ENCODE measurements around the gene NUP50. TPM values are rescaled to one million over a fixed set of nuclear protein-coding genes. Genes with fewer than 3 reads are reported as not detected.

The NUP50 gene
- total RNA-seq, 1 experiment from 2014 or later = 71.4 TPM

DNA sequence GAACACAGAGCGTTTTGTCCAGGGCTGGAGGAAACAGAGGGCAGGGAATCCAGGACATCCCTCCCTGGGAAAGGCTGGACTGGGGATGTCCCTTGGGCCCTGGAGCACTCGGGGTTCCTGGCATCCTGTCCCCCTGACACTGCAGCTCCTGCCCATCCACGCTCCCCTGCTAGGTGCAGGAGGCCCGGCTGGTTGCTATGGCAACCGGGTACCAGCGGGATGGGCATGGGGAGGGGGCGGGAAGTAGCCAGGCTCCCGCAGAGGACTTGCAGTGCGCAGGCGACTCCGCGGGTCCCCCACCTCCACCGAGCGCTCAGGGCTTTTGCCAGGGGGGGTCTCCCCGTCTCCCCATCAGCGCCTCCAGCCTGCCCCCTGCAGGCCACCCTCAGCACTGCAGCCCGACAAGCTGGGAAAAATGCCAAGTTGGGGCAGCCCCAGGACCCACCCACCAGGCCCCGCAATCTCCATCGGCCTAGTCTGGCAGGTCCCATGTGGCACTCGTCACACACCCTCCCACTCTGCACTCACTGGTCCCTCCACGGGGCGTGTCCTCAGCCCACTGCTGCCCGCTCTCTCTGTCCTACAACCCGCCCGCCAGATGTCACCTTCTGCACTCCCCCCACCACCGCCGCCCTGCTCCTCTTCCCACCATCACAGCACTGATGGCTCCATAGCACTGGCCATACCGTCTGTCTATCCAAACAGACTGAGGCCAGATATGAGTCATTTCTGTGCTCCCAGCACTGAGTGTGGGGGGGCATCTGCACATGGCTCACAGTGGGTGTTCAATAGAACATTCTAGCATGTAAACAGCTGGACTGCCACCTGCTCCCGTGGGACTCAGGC, 45.5 kb downstream of the NUP50 start:
- peak; percentile 67 for DNase-seq (ENCODE audit: low read depth)

DNA sequence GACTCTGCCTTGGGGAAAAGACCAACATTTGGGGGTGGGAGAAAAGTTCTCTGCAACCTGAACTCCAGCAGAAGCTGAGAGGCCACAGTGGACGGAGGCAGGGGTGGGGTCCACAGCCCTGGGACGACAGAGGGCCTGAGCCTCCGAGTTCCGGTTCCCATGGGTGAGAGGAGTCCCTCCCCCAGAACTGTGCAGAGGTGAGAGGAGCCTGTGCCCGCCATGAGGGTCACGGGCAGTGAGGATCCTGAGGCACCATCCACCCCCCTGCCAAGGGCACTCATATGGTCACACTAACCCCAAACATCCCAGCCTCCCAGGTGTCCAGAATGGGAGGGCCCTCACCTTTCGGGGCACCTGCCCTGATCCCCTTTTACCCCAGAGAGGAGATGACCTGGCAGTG, 46.4 kb downstream of the NUP50 start:
- no peak for DNase-seq (ENCODE audit: low read depth)

DNA sequence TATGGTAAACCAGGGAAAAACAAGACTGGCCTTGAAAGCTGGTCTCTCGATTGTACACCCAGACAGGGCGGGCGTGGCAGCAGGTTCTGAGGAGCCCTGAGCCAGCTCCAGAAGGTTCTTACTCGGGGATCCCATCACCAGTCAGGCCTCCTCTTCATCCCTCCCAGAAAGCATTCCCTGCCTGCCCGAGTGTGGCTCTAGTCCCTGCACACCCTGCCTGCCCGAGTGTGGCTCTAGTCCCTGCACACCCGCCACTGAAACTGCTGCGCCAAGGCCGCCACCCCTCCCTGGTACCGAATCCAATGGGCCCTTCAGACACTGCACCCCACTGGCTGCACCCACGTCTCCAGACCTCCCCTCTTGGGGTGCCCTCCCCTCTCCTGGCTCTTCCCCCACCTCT, 46.9 kb downstream of the NUP50 start:
- DNase-seq (ENCODE audit: low read depth) = no peak

DNA sequence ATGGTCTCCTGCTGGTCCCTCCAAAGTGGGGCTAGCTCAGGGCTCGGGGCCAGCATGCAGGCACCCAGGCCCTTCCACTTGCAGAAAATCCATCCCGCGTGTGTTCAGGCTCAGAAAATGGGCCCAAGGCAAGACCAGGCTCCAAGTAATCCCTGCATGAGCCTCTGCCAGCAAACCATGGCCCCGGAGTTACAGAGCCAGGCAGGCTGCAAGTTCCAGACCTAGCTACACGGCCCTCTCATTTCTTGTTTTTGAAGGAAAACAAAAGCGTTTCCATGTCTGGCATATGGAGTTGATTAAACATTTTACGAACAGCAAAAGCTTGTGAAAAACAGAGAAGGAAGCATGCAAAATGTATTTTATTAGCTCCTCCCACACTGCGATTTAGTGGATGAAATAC, 47.3 kb downstream of the NUP50 start:
- no peak for DNase-seq (ENCODE audit: low read depth)

DNA sequence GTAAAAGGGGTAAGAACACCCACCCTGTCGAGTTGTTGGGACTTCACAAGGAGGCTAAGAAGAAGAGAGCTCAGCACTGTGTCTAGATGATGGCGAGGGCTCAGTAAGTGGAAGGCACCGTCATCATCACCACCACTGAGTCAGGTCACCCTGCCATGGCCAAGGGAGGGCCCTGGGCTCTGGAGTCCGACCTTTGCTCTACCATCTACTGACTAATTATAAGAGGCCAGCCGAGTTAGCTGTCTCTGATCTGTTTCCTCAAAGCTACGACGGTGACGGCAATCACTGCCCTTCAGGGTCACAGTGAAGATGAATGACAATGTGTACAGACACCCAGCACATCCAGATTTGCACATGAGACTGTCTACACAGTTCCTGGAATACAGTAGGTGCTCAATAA, 47.7 kb downstream of the NUP50 start:
- no peak for DNase-seq (ENCODE audit: low read depth)

DNA sequence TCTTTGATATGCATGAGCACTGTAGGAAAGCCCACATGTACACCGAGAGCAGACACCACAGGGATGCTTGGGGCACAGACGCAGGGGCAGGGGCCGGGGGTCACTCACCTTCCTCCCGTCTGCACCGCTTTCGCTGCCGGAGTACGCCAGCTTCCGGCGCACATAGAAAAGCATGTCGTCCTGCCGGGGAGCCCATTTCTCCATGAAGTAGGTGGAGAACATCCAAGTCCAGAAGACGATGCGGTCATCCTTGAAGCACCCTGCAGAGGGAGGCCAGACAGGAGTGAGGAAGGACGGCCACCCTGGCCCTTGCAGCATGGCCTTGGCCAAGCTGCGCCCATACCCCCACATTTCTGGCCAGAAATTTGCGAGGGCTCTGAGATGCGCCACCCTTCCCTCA, 48.1 kb downstream of the NUP50 start:
- DNase-seq (ENCODE audit: low read depth) = no peak

DNA sequence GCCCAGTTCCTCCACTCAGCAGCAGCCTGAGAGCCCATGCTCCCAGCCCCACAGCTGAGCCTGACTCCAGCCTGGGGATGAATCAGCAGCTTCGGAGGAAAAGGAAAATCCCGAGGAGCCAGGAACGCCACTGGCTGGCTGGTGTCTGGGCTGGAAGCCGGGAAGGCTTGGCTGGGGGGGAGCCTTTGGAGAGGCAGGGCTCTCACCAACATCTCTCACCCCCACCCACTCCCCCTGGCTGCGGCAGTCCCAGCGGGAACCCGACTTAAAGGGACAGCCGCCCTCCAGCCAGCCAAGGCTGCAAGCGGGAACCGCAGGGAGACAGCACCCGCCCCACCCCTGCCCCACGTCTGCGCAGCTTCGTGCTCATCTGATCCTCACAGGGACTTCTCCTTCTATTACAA, 48.6 kb downstream of the NUP50 start:
- DNase-seq (ENCODE audit: low read depth) = peak; percentile 78

DNA sequence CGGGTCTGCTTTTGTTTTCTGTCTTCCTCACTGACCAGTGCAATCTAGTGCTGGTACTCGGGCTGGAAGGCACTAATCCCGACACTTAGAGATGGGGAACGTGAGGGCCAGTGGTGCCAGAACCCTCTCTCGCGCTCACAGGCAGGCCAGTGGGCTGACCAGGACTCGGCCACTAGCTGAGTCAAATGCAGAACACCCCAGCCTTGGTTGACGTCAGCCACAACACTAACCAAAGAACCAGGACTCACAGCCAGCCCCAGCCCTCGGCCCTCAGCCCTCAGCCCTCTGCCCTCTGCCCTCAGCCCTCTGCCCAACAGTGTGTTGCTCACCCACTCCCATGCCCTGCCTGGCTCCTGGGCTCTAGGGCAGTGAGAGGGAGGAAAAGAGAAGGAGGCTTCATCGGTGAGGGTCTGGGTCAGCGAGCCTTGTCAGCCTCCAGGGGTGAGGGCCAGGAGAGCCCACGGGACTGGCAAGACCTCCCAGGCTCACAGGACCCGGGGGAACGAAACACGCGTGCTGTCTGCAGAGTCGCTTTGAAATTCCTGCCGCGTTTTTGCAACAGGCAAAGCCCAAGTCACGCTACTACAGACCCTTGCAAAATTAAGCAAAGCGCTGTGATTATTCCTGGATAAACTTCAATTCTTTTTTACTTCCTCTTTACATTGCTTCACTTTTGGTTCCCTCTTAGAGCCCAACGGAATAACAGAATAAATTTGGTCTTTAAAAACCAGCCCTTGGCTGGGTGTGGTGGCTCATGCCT, 49.4 kb downstream of the NUP50 start:
- DNase-seq (ENCODE audit: low read depth) = peak; percentile 46

DNA sequence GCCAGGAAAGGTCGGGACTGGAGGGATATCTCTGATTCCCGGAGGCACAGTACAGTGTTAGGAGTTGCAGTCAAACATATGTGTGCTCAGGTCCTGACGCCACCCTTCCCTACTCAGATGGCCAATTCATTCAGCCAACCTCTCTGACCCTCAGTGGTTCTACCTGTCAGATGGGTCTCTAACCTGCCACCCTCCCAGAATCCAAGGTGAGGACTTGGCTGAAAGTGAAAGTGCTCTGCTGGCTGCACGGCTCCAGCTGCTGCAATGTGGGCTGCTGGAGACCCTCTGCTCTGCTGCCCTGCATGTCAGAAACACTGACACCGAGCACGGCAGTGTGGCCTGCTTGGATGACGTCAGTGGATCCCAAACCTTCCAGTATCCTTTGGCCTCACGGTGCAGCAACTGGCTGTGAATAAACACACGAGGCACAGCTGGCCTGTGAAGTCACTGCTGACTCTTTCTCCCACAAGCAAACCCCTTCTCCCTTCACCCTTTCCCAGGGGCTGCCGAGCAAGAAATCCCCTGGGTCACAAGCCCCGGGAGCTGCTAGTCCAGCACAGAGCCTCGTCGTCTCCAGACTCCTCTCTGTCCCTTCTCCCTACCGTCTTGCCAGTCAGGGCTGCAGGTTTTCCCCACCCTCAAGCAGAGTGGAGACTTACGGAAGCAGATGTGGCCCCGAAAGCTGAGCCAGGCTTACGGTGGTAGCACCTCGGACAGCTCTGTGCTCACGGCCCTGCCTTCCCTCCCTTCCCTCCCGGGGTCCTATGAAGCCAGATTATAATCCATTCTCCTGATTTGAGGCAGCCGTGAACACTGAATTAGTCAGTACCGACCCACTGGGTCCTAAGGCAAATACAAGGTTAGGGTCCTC, 52.6 kb downstream of the NUP50 start:
- DNase-seq (ENCODE audit: low read depth) = peak; percentile 51

DNA sequence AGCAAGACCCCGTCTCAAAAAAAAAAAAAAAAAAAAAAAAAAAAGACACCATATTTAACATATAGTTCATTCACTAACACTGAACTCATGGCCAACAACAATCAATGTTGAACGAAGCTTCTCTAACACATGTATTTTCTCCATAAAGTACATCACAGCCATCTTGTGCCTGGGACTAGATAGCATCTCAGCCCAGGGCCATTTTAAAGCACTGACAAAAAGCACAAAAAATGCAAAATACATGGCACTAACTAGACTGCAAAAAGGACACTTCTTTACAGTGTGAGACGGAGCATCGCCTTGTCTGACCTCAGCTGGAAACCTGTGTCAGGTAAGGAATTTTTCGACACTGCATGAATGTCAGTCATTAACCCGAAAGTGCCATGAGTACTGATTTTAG, 53.6 kb downstream of the NUP50 start:
- DNase-seq (ENCODE audit: low read depth) = no peak

DNA sequence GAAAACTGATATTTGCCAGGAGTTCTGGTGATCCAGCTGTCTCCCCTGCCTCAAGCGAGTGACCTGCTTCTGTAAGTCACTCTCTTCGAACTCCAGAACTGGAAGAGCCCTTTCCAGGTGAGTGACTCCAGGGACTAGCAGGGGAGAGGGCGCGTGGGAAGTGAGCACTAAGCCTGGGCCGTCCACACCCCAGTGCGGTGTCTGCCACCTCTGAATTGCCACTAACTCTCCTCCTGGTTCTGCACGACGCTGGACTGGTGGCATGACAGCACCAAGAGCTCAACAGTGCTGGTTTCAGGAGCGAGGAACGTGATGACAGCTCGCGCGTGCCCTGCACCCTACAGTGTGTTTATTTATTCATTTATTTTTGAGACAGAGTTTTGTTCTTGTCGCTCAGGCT, 54.1 kb downstream of the NUP50 start:
- DNase-seq (ENCODE audit: low read depth) = no peak

DNA sequence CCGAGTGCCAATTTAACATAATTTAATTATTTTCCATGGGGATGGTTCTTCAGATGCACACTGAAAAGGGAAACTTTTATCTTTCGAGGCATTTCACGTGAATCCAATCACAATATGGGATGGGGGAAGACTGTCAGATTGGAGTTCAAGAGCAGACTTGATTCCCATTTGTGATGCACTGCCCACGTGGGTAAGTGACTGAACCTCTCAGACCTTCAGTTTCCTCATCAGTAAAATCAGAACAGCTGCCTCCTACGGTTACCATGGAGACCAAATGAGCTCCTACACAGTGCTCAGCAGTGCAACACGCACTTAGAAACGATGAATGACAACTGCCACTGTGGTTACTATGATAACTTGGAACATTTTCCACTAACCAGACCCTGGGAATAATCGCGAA, 55.3 kb downstream of the NUP50 start:
- peak; percentile 88 for DNase-seq (ENCODE audit: low read depth)

DNA sequence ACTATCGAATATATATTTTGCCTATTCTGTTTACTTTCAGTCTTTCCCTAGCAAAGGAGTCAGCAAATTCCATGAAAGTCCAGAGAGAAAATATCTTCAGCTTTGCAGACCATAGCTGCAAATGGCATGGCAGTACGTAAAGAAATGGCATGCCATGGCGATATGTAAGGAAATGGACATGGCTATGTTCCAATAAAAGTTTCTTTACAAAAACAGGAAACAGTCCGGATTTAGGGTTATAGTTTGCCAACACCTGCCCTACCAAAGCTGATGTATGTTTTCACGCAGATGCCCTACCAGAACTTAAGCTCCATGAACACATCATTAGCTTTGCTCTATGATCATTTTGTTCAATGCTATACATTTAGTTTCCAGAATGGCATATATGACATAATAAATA, 57.5 kb downstream of the NUP50 start:
- DNase-seq (ENCODE audit: low read depth) = no peak

DNA sequence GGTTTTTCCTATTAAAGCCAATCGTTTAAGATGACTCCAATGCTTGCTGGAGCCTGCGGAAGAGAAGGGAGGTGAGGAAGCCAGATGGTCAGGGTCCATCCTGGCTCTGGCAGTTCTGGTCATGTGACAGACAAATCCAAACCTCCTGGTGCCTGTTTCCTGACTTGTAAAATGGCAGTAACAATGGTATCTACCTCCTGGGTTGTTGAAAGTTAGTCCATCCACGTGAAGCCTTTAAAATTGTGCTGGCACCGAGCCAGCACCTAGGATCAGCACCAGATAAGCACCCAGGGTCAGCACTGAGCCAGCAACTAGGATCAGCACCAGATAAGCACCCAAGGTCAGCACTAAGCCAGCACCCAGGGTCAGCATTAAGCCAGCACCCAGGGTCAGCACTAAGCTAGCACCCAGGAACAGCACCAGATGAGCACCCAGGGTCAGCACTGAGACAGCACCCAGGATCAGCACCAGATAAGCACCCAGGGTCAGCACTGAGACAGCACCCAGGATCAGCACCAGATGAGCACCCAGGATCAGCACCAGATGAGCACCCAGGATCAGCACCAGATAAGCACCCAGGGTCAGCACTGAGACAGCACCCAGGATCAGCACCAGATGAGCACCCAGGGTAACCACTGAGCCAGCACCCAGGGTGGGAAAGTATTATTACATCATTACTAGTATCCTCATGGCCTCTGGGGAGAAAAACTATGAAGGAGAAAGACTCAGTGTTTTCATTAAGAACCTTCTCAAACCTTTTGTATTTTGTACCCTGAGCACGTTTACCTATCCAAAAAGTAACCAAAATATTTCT, 59.8 kb downstream of the NUP50 start:
- DNase-seq (ENCODE audit: low read depth) = no peak

DNA sequence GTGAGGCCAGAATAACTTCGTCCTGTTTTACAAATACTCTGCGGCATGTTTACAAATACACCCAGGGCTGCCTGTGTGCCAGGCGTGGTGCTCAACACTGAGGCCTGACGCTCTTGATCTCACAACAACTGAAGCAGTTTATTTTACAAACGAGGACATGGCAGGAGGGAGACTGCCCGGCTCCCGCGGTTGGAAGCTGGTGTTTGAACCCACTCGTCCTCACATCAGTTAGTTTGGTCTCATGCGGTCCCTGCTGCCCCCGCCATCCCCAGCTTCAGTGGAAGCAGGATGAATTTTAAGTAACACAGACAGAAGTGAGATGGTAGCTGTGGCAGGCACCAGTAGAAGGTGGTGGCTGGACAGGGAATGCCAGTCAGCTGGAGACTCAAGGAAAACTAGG, 60.6 kb downstream of the NUP50 start:
- DNase-seq (ENCODE audit: low read depth) = no peak

DNA sequence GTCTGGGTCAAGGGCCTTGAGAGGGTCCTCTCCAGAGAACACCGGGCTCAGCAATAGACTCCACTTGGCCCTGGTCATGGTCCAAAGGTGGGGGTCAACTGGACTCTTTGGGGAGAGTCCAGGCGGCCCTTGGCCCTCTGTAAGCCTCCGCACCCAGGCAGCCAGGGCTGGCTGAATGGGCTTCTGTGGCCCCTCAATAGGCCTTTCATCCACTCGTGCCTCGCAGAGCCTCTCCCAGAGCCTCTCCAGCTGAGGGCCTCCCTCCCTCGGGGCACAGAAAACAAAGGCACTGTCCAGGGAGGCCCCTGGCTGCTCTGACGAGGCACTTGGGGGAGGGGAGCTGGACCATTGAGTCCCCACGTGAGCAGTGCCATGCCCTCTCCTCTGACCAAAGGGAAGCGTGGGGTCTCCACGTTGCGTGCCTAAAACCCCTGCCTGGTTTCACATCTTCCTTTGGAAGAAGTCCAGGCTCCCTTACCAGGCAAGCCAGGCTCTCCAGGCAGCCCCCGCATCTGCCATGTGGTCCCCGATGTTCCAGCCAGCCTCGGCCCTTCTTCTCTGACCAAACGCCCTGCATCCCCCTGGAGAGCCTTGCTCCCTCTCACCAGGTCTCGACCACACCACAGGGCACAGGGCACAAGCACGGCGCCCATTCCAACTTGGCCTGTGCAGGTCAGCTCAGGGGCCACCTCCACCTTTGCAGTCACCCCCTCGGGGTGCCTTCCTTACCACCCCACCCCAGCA, 61.4 kb downstream of the NUP50 start:
- no peak for DNase-seq (ENCODE audit: low read depth)

DNA sequence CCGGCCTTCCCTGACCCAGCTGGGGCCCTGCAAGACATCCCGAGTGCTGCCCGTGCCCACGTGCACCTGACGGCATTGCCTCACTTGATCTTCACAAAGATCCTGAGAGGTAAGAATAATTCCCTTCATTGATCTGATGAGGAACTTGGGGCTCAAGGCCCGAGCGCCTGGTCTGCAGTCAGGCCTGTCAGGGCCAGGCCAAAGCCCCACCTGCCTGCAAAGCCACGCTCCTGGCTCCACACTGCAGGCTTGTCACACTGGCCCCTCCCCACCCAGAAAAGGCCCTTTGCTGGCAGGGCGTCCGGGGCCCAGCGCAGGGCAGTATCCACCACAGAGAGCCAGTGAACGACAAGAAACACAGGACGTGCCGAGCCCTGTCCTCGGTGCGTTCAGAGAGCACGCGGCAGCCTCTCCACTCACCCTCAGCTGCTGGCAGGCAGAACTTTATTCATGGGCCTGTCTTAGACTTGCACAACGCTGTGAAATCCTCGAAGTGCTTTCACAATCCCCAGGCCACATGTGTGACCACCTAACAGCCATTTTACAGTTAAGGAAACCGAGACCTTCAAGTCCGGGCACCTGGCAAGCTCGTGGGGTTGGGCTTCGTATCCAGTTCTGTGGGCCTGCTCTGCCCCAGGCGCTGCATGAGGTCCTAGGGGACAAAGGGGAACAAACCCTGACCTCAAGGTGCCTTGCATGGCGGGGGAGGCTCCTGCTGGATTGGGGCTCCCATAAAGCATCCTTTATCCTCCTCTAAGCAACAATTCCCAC, 62.2 kb downstream of the NUP50 start:
- DNase-seq (ENCODE audit: low read depth) = no peak

DNA sequence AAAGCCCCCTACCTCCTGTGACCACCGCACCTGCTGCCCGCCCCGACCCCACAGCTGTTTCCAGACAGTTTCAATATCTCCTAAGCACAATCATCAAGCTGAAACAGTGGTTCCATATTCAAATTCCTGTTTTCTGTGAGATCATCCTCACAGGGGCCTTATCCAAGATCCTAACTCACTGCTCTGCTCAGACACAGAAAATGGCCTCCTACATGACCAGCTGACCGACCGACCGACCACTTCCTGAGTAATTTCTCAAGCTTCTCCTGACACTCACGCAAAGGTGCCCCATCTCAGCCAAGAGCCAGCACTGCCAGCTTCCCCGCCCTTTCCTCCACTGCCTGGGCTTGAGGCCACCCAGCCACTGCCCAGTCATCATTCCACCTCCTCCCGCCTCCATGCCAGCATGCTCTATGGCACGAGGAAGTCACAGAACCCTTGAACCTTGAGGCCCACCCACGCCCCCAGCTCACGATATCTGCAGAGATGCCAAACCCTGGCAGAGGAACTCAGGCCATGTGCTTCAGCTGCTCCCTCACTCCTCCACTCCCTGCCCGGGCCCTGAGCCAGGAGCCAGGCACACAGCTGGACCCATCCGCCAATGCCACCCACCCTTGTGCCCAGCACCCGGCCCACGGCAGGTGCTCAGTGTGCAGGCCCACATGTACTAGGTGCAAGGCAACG, 62.9 kb downstream of the NUP50 start:
- peak; percentile 38 for DNase-seq (ENCODE audit: low read depth)

Measured in LHCN-M2 (cell line).